ENCODE results near the gene SERTAD1. TPM values are rescaled to one million over a fixed set of nuclear protein-coding genes. Genes with fewer than 3 reads are reported as not detected.
"Not testable (repeated sequence)": the region's sequence is repeated elsewhere in the genome, so short reads cannot be mapped to it uniquely, and the experiment has no call there.

SERTAD1 gene
- total RNA-seq, 2 experiments from 2014 or later = 9.3 to 10.1 TPM

- ChIA-PET CTCF (interaction anchor here (0.9 to 2.3 kb wide), 3 partner anchors 8 to 108 kb away, joined by 3 to 9 read pairs (median 4); no protein-coding TSS in a partner anchor), POLR2A (interaction anchor here (0.6 to 1.1 kb wide), 4 partner anchors 9 to 66 kb away, joined by 3 to 5 read pairs (median 3); no protein-coding TSS in a partner anchor)
- Mint-ChIP-seq H3K4me1 (ENCODE audit: low read depth) (peaks cover 43% of the 10 kb centered on the region), H3K4me3 (no peak overlapping the region), H3K9me3 (ENCODE audit: insufficient read depth) (no peaks in the 10 kb centered on the region), H3K36me3 (ENCODE audit: low read depth) (no peaks in the 10 kb centered on the region), H3K27me3 (ENCODE audit: low read depth) (no peaks in the 10 kb centered on the region), H3K27ac (no peak overlapping the region)
- DNase-seq (no peak), ATAC-seq (no peak)
Measured at GRCh38 chr19:40412866-40413265, 12.9 kb downstream of the SERTAD1 start.

- Mint-ChIP-seq H3K36me3 (ENCODE audit: low read depth) (no peaks in the 10 kb centered on the region), H3K4me3 (no peak overlapping the region), H3K27me3 (ENCODE audit: low read depth) (no peaks in the 10 kb centered on the region), H3K9me3 (ENCODE audit: insufficient read depth) (no peaks in the 10 kb centered on the region), H3K27ac (no peak overlapping the region), H3K4me1 (ENCODE audit: low read depth) (peaks cover 39% of the 10 kb centered on the region)
- ChIA-PET CTCF (interaction anchor here (0.9 to 2.3 kb wide), 2 partner anchors 9 to 52 kb away, joined by 3 to 9 read pairs; no protein-coding TSS in a partner anchor), POLR2A (interaction anchor here (1.0 kb wide), 1 partner anchor 13 kb away, joined by 5 read pairs; no protein-coding TSS in a partner anchor)
- no peak for DNase-seq
- no peak for ATAC-seq
Measured at GRCh38 chr19:40411958-40412499, 13.8 kb downstream of the SERTAD1 start.

- ATAC-seq (no peak), DNase-seq (no peak)
- ChIA-PET POLR2A (interaction anchor here (1.1 kb wide), 1 partner anchor 15 kb away, joined by 5 read pairs; the partner anchor contains the start of gene SERTAD1), CTCF (interaction anchor here (2.3 kb wide), 1 partner anchor 10 kb away, joined by 9 read pairs; no protein-coding TSS in a partner anchor)
- no peaks in the 10 kb centered on the region for H3K36me3 Mint-ChIP-seq (ENCODE audit: low read depth)
- no peaks in the 10 kb centered on the region for H3K27me3 Mint-ChIP-seq (ENCODE audit: low read depth)
- no peak overlapping the region for H3K27ac Mint-ChIP-seq
- no peak overlapping the region for H3K4me3 Mint-ChIP-seq
- peaks cover 34% of the 10 kb centered on the region for H3K4me1 Mint-ChIP-seq (ENCODE audit: low read depth)
- H3K9me3 Mint-ChIP-seq (ENCODE audit: insufficient read depth) = no peaks in the 10 kb centered on the region
Measured at GRCh38 chr19:40411125-40411842, 14.5 kb downstream of the SERTAD1 start.

- Mint-ChIP-seq H3K4me3 (no peak overlapping the region), H3K4me1 (ENCODE audit: low read depth) (peaks cover 27% of the 10 kb centered on the region), H3K9me3 (ENCODE audit: insufficient read depth) (no peaks in the 10 kb centered on the region), H3K36me3 (ENCODE audit: low read depth) (no peaks in the 10 kb centered on the region), H3K27ac (no peak overlapping the region), H3K27me3 (ENCODE audit: low read depth) (no peaks in the 10 kb centered on the region)
- CTCF ChIA-PET = interaction anchor here (1.2 kb wide), 1 partner anchor 105 kb away, joined by 3 read pairs; no protein-coding TSS in a partner anchor
- no peak for DNase-seq
- POLR2A ChIA-PET = interaction anchor here (2.5 kb wide), 1 partner anchor 10 kb away, joined by 14 read pairs; no protein-coding TSS in a partner anchor
- no peak for ATAC-seq
Measured at GRCh38 chr19:40410030-40410389, 15.8 kb downstream of the SERTAD1 start.

- not testable (repeated sequence) for DNase-seq; H3K4me3 Mint-ChIP-seq; H3K36me3 Mint-ChIP-seq (ENCODE audit: low read depth); ATAC-seq; H3K27ac Mint-ChIP-seq; H3K9me3 Mint-ChIP-seq (ENCODE audit: insufficient read depth); H3K27me3 Mint-ChIP-seq (ENCODE audit: low read depth)
- ChIA-PET POLR2A (interaction anchor here (0.7 to 2.5 kb wide), 2 partner anchors 12 to 34 kb away, joined by 3 to 14 read pairs; no protein-coding TSS in a partner anchor), CTCF (interaction anchor here (1.3 kb wide), 1 partner anchor 12 kb away, joined by 8 read pairs; no protein-coding TSS in a partner anchor)
- H3K4me1 Mint-ChIP-seq (ENCODE audit: low read depth) = peaks cover 26% of the 10 kb centered on the region
Measured at GRCh38 chr19:40408598-40408925, 17.2 kb downstream of the SERTAD1 start.

GRCh38 chr19:40407714-40408597 lies 17.8 kb downstream of the SERTAD1 start:
- ATAC-seq = no peak
- no peaks in the 10 kb centered on the region for H3K27me3 Mint-ChIP-seq (ENCODE audit: low read depth)
- no peaks in the 10 kb centered on the region for H3K9me3 Mint-ChIP-seq (ENCODE audit: insufficient read depth)
- H3K4me1 Mint-ChIP-seq (ENCODE audit: low read depth) = peaks cover 25% of the 10 kb centered on the region
- POLR2A ChIA-PET = interaction anchor here (0.7 to 2.5 kb wide), 2 partner anchors 12 to 35 kb away, joined by 3 to 14 read pairs; no protein-coding TSS in a partner anchor
- CTCF ChIA-PET = interaction anchor here (1.3 kb wide), 1 partner anchor 13 kb away, joined by 8 read pairs; no protein-coding TSS in a partner anchor
- H3K36me3 Mint-ChIP-seq (ENCODE audit: low read depth) = no peaks in the 10 kb centered on the region
- DNase-seq = no peak
- no peak overlapping the region for H3K4me3 Mint-ChIP-seq
- H3K27ac Mint-ChIP-seq = no peak overlapping the region

- peak overlapping the region; percentile 72 for H3K27ac Mint-ChIP-seq
- no peaks in the 10 kb centered on the region for H3K9me3 Mint-ChIP-seq (ENCODE audit: insufficient read depth)
- ATAC-seq (peak; percentile 78), DNase-seq (peak; percentile 89)
- peaks cover 12% of the 10 kb centered on the region for H3K27me3 Mint-ChIP-seq (ENCODE audit: low read depth)
- no peaks in the 10 kb centered on the region for H3K36me3 Mint-ChIP-seq (ENCODE audit: low read depth)
- POLR2A ChIA-PET = interaction anchor here (0.6 to 1.6 kb wide), 2 partner anchors 17 to 39 kb away, joined by 5 read pairs; no protein-coding TSS in a partner anchor
- H3K4me3 Mint-ChIP-seq = peak overlapping the region; percentile 87
- CTCF ChIA-PET = interaction anchor here (1.1 to 2.5 kb wide), 4 partner anchors 13 to 98 kb away, joined by 3 to 12 read pairs (median 8); partner anchors contain the start of gene SERTAD1
- H3K4me1 Mint-ChIP-seq (ENCODE audit: low read depth) = peaks cover 32% of the 10 kb centered on the region
Measured at GRCh38 chr19:40403262-40403984, 22.4 kb downstream of the SERTAD1 start.

GRCh38 chr19:40400559-40400958 lies 25.2 kb downstream of the SERTAD1 start:
- ATAC-seq = no peak
- POLR2A ChIA-PET = no interaction called here
- Mint-ChIP-seq H3K27me3 (ENCODE audit: low read depth) (peaks cover 12% of the 10 kb centered on the region), H3K27ac (no peak overlapping the region), H3K36me3 (ENCODE audit: low read depth) (no peaks in the 10 kb centered on the region), H3K9me3 (ENCODE audit: insufficient read depth) (no peaks in the 10 kb centered on the region), H3K4me3 (no peak overlapping the region), H3K4me1 (ENCODE audit: low read depth) (peaks cover 26% of the 10 kb centered on the region)
- DNase-seq = no peak
- CTCF ChIA-PET = interaction anchor here (1.5 kb wide), 1 partner anchor 64 kb away, joined by 4 read pairs; no protein-coding TSS in a partner anchor

- Mint-ChIP-seq H3K4me1 (ENCODE audit: low read depth) (peaks cover 17% of the 10 kb centered on the region), H3K36me3 (ENCODE audit: low read depth) (no peaks in the 10 kb centered on the region), H3K4me3 (no peak overlapping the region), H3K27ac (no peak overlapping the region), H3K27me3 (ENCODE audit: low read depth) (peaks cover 12% of the 10 kb centered on the region), H3K9me3 (ENCODE audit: insufficient read depth) (no peaks in the 10 kb centered on the region)
- peak; percentile 63 for ATAC-seq
- POLR2A ChIA-PET = no interaction called here
- peak; percentile 71 for DNase-seq
- CTCF ChIA-PET = no interaction called here
Measured at GRCh38 chr19:40398417-40399131, 27.2 kb downstream of the SERTAD1 start.

GRCh38 chr19:40397568-40397906 lies 28.3 kb downstream of the SERTAD1 start:
- Mint-ChIP-seq H3K9me3 (ENCODE audit: insufficient read depth) (no peaks in the 10 kb centered on the region), H3K36me3 (ENCODE audit: low read depth) (no peaks in the 10 kb centered on the region), H3K4me1 (ENCODE audit: low read depth) (peaks cover 12% of the 10 kb centered on the region), H3K4me3 (no peak overlapping the region), H3K27ac (no peak overlapping the region), H3K27me3 (ENCODE audit: low read depth) (peaks cover 12% of the 10 kb centered on the region)
- ATAC-seq = no peak
- ChIA-PET POLR2A (no interaction called here), CTCF (no interaction called here)
- DNase-seq = no peak

Measured in activated CD8-positive, alpha-beta T cell treated with anti-CD3 and anti-CD28 coated beads, Interleukin-2, amount 10 ng/mL, durations not matched to agents 7 days and 5 days (primary cell).